PC-9 (cell line): ENCODE results near the gene STRN3.

Experiments
- EZH2 ChIP-seq: fragments of 200-600 bp; sonication (generic); IDR thresholded peaks from 2 replicates; pipeline ENCODE4 v1.8.0; 2017; ENCODE audit warnings: antibody characterized with exemption, low read depth
- TF ChIP-seq, protein P1 (sequence below): fragments of 200-600 bp; sonication (generic); conservative IDR thresholded peaks from 2 replicates; pipeline ENCODE4 v1.6.1; 2017; ENCODE audit warnings: mixed run types, antibody characterized with exemption, mild to moderate bottlenecking, moderate library complexity

DNA sequence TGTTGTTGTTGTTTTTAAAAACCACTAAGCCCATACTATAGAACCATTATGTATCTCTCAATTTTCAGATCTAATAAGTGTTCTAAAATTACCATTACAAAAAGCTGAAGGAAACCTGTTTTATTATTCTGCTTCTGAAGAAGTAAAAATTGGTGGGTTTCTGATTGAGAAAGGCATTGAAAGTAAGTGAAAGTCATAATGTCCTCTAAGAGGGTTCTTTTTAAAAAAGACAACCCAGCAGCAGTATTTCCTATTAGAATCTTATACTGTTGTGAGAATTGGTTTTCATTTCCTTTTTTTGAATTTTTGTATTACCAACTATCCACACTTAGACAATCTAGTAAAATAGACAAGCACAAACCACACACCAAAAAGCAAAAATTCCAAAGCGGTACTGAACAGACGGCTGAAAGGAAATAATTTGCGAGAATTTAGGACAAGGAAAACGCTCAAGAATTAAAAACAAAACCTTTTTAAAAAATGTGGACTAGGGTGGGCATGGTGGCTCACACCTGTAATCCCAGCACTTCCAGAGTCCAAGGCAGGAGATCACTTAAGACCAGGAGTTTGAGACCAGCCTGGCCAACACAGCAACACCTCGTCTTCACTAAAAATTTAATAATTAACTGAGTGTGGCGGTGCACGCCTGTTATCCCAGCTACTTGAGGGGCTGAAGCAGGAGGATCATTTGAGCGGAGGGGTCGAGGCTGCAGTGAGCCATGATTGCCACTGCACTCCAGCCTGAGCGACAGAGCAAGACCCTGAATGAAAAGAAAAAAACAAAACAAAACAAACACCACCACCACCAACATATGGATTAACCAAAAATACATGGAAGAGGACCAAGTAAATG lies 67.4 kb downstream of the STRN3 start:
- TF ChIP-seq, protein P1, sequence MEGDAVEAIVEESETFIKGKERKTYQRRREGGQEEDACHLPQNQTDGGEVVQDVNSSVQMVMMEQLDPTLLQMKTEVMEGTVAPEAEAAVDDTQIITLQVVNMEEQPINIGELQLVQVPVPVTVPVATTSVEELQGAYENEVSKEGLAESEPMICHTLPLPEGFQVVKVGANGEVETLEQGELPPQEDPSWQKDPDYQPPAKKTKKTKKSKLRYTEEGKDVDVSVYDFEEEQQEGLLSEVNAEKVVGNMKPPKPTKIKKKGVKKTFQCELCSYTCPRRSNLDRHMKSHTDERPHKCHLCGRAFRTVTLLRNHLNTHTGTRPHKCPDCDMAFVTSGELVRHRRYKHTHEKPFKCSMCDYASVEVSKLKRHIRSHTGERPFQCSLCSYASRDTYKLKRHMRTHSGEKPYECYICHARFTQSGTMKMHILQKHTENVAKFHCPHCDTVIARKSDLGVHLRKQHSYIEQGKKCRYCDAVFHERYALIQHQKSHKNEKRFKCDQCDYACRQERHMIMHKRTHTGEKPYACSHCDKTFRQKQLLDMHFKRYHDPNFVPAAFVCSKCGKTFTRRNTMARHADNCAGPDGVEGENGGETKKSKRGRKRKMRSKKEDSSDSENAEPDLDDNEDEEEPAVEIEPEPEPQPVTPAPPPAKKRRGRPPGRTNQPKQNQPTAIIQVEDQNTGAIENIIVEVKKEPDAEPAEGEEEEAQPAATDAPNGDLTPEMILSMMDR = no peak
- TF ChIP-seq EZH2 = no peak
